Duodenal mucosa (tissue), 2 donors: ENCODE measurements around the gene ADAMTS17.

ENCODE experiments used
- H3K27ac ChIP-seq: one replicate; pipeline ENCODE4 v1.7.0; 2013; ENCODE audit warnings: low read depth, low read length
- H3K27me3 ChIP-seq, 2 donors: one replicate each; pipeline ENCODE4 v1.7.0; 2013; ENCODE audit warnings: low read length in 2 of 2, control low read depth in 1 of 2; ENCODE audit not compliant: insufficient read depth in 2 of 2, control insufficient read depth in 1 of 2
- H3K36me3 ChIP-seq, 2 donors: one replicate each; pipeline ENCODE4 v1.7.0; 2013; ENCODE audit warnings: low read length in 2 of 2, control low read depth in 1 of 2; ENCODE audit not compliant: insufficient read depth in 2 of 2, control insufficient read depth in 1 of 2
- H3K4me1 ChIP-seq, 2 donors: one replicate each; pipeline ENCODE4 v1.7.0; 2013; ENCODE audit warnings: low read length in 2 of 2, control low read depth in 1 of 2; ENCODE audit not compliant: insufficient read depth in 2 of 2, control insufficient read depth in 1 of 2
- H3K4me3 ChIP-seq, 2 donors: one replicate each; pipeline ENCODE4 v1.7.0; 2013; ENCODE audit warnings: low read length in 2 of 2, low read depth in 1 of 2
- H3K9ac ChIP-seq, 2 donors: one replicate each; pipeline ENCODE4 v1.7.0; 2013; ENCODE audit warnings: low read length in 2 of 2, low read depth in 1 of 2
- H3K9me3 ChIP-seq, 2 donors: one replicate each; pipeline ENCODE4 v1.7.0; 2013; ENCODE audit warnings: low read length in 2 of 2, control low read depth in 1 of 2; ENCODE audit not compliant: control insufficient read depth in 1 of 2

ADAMTS17 gene, protein sequence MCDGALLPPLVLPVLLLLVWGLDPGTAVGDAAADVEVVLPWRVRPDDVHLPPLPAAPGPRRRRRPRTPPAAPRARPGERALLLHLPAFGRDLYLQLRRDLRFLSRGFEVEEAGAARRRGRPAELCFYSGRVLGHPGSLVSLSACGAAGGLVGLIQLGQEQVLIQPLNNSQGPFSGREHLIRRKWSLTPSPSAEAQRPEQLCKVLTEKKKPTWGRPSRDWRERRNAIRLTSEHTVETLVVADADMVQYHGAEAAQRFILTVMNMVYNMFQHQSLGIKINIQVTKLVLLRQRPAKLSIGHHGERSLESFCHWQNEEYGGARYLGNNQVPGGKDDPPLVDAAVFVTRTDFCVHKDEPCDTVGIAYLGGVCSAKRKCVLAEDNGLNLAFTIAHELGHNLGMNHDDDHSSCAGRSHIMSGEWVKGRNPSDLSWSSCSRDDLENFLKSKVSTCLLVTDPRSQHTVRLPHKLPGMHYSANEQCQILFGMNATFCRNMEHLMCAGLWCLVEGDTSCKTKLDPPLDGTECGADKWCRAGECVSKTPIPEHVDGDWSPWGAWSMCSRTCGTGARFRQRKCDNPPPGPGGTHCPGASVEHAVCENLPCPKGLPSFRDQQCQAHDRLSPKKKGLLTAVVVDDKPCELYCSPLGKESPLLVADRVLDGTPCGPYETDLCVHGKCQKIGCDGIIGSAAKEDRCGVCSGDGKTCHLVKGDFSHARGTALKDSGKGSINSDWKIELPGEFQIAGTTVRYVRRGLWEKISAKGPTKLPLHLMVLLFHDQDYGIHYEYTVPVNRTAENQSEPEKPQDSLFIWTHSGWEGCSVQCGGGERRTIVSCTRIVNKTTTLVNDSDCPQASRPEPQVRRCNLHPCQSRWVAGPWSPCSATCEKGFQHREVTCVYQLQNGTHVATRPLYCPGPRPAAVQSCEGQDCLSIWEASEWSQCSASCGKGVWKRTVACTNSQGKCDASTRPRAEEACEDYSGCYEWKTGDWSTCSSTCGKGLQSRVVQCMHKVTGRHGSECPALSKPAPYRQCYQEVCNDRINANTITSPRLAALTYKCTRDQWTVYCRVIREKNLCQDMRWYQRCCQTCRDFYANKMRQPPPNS

DNA sequence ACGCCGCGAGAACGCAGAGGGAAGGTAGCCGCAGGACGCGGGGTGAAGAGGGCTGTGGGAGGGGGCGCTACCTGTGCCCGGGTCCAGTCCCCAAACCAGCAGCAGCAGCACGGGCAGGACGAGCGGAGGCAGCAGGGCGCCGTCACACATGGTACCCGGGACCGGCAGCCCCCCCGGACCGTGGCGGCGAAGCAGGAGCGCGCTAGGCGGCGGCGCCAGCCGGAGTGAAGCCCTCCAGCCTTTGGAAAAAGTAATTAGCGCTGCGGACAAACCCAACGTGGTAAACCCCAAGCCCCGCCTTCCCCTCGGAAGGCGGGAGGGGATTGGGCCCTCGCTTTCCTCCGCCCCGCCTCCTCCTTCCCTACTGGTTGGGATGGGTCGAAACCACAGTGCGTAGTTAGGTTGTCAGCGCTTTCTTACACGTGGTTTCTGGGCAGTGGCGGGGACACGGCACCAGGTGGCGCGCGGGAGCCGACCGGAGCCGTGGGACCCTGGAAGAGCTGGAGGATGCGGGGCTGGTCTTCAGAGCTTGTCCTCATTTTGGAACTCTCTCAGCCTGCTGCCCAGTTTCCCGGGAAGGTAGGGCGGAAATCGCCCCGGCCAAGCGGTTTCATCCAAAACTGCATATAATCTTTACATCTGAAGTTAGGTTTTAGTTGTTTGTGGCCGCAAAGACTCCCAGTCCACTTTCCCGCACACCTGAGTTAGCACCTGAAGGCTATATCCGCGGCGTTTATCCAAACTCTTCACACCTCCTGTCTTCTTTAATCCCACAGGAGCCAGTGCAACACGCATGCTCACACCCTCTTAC, at the start of gene ADAMTS17:
TSS of gene ADAMTS17 (minus strand) at position 226 of the 811 bp plus-strand sequence. CDS start at position 150, 76 bp downstream.
- Histone ChIP-seq H3K9ac (peak within 1 kb of the TSS in 1 of 2 donors; percentile 2), H3K27me3 (peaks cover 2 to 4% of the 10 kb centered on the region in 2 donors), H3K4me3 (peak within 1 kb of the TSS; percentile 64 to 65), H3K27ac (no peak within 1 kb of the TSS), H3K36me3 (no peaks in the 10 kb centered on the region), H3K4me1 (peaks cover 4 to 7% of the 10 kb centered on the region in 2 donors), H3K9me3 (no peaks in the 10 kb centered on the region)

DNA sequence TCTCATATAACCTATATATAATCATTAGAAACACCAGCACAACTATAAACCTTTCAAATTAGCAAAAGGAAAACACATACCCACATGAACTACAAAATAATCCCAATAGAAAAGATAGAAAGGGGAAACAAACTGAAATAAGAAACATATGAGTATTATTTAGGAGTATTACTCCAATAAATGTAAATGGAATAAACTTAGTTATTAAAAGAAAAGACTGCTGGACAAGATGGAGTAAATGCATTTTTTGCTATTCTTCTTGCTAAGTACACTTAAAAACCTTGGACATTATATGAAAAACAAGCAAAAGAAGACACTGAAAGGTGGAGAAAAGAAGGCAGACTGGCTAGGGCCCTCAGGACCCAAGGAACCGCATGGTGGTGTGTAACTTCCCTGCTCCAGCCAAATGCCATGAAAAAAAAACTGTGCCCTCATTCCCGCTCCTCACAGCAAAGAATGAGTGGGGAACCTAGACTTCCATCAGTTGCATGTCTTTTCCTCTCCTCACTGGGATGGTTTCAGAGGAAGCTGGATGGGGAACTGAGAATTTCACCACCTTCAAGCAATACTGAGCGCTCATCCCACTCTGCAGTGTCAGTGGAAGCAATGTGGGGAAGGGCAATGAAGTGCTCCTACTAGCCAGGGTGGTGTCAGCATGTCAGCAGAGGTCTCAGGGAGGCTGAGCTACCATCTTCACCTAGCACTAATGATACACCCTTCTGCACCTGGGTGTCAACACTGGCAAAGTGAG, 43.7 kb upstream of the ADAMTS17 start:
- Histone ChIP-seq H3K27me3 (no peaks in the 10 kb centered on the region), H3K27ac (no peak overlapping the region), H3K4me1 (no peaks in the 10 kb centered on the region), H3K9me3 (peaks cover 6 to 17% of the 10 kb centered on the region in 2 donors), H3K4me3 (no peak overlapping the region), H3K36me3 (no peaks in the 10 kb centered on the region), H3K9ac (no peak overlapping the region)

DNA sequence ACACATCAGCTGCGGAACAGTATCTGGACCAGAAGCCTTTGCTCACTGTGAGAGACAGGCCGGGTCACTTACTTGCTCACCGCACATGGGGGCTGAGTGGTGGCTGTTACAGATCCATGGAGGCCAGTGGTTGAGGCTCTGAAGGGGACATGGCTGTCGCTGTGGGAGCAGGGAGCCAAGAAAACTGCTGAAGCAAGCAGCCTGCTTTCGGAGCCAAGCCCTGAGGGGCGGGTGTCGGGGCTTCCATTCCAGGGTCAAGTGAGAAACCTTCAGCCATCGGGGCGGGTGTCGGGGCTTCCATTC, 42.3 kb upstream of the ADAMTS17 start:
- no peak overlapping the region for H3K4me3 ChIP-seq
- no peak overlapping the region for H3K9ac ChIP-seq
- peaks cover 6 to 17% of the 10 kb centered on the region in 2 donors for H3K9me3 ChIP-seq

DNA sequence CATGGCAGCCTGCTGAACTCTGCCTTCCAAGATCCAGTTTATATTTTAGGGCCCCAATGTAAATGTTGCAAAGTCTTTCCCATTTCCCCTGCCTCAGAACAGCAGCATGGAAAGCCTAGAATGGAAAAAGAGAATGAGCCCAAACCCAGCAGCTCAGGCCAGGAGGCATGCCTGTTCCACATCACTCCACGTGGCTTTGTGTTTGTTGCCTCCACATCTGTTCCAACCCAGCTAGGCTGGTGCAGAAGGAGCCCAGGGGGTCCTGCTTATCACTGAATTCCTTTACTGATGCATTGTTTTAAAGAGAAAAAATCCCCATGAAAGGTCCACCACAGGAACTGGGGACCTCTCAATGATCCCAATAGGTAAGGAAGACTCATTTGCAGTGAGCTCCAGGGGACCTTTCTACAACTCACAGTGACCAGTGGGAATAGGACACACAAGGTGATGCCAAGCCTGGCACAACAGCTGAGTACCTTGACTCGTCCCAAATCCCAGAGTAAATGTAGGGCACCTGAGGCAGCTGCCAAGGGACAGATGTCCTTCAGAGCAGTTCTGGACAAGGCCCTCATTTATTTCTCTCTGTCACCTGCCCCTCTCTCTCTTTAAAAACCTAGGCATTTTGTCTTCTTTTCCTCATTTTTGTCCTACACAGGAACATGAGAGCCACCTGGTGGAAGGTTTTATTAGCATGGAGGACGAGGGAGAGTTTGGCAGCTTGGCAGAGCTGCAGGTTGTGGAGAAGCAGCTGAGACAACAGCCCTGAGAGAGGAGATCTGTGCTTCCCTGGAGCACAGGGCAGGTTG, 41.7 kb upstream of the ADAMTS17 start:
- Histone ChIP-seq H3K9me3 (peaks cover 6 to 17% of the 10 kb centered on the region in 2 donors), H3K36me3 (no peaks in the 10 kb centered on the region), H3K9ac (no peak overlapping the region), H3K27ac (no peak overlapping the region), H3K4me1 (no peaks in the 10 kb centered on the region), H3K27me3 (no peaks in the 10 kb centered on the region), H3K4me3 (no peak overlapping the region)

More for the DNA sequence above, 42.3 kb upstream of the ADAMTS17 start:
- no peak overlapping the region for H3K27ac ChIP-seq
- H3K27me3 ChIP-seq = no peaks in the 10 kb centered on the region
- no peaks in the 10 kb centered on the region for H3K4me1 ChIP-seq
- no peaks in the 10 kb centered on the region for H3K36me3 ChIP-seq

DNA sequence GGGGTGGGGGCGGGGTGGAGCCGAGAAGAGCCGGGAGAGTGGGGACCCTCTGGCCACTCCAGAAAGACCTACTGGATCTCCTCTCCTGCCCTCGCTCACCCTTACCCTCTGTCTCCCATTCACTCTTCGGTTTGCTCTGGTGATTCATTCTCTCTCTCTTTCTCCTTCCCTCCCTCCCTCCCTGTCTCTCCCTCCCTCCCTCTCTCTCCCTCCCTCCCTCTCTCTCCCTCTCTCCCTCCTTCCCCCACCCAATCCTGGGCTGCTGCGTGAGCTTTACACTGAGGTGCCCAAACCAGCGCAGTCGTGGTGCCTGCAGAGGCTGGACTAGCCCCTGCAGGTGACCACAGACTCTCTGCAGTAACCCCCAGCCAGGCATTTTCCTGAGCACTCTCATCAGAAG, 32.2 kb upstream of the ADAMTS17 start:
- no peak overlapping the region for H3K9ac ChIP-seq
- peaks cover 7 to 24% of the 10 kb centered on the region in 2 donors for H3K27me3 ChIP-seq
- no peak overlapping the region for H3K27ac ChIP-seq
- H3K4me3 ChIP-seq = no peak overlapping the region
- H3K36me3 ChIP-seq = no peaks in the 10 kb centered on the region
- no peaks in the 10 kb centered on the region for H3K4me1 ChIP-seq
- no peaks in the 10 kb centered on the region for H3K9me3 ChIP-seq

DNA sequence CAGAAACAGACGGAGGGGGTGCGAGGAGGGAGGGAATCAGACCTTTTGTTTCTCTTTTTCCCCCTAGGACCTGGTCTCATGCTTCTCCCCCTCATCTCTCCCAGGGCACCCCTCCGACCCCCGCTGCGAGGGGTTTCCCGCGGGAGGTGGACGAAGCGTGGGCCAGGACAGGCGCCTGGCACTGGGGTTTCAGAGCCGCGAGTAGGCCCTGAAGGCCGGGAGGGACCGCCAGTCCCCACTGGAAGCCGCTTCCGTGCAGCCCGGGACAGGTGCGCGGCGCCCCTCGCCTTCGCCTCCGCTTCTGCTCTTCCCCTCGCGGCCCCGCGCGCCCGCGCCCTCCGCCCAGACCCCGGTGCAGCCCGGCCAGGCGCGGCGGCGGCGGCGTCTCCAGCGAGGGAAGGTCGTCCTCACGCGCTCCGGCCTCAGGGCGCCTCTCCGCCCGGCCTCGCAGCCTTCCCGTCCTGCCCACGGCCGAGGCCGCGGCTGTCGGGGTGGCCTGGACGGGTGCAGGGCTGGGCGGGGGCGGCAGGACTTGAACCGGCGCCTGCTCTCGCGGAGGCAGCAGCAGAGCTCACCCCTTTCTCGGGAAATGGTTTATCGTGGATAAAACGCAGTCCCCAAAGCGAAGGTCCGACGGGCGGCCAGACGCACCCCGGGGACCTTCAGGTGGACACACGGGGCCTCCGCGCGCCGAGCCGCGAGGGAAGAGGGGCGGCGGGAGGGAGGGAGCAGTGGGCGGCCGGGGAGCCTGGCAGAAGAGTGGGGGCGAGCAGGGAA, 31.5 kb upstream of the ADAMTS17 start:
- no peaks in the 10 kb centered on the region for H3K9me3 ChIP-seq
- H3K36me3 ChIP-seq = no peaks in the 10 kb centered on the region
- no peak overlapping the region for H3K27ac ChIP-seq
- H3K9ac ChIP-seq = no peak overlapping the region
- H3K4me1 ChIP-seq = no peaks in the 10 kb centered on the region
- H3K27me3 ChIP-seq = peaks cover 7 to 24% of the 10 kb centered on the region in 2 donors
- no peak overlapping the region for H3K4me3 ChIP-seq

DNA sequence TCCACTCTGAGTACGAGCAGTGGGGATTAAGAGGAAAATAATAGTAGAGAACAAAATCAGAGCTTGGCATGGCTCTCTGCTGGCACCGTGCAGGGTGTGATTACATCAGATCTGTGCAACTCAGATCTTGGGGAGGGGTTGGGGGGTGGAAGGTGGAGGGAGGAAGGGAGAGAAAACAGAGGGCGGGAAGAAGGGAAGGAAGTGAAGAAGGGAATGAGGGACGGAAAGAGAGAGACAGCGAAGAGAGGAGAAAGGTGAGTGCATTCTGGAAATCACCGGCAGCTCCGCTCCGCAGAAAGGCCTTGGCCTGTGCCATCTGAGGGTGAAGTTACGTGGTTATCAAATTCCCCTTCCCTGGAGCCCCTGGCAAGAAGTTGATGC, 31.0 kb upstream of the ADAMTS17 start:
- Histone ChIP-seq H3K27ac (no peak overlapping the region), H3K36me3 (no peaks in the 10 kb centered on the region), H3K4me3 (no peak overlapping the region), H3K4me1 (no peaks in the 10 kb centered on the region), H3K9me3 (no peaks in the 10 kb centered on the region), H3K27me3 (peaks cover 7 to 24% of the 10 kb centered on the region in 2 donors), H3K9ac (no peak overlapping the region)

DNA sequence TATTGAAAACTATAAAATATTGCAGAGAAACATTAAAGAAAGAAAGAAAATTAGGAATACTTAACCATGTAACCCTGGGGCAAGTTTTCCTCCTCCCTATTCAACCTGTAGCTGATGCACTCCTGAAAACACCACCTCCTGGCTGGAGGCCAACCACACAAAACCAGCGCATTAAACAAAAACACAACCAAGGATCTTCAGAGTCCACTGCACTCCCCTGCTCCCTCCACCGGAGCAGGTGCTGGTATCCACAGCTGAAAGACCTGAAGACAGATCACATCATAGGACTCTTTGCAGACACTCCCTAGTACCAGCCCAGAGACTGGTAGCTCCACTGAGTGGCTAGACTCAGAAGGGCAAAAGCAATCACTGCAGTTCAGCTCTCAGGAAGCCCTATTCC, 13.6 kb upstream of the ADAMTS17 start:
- Histone ChIP-seq H3K27ac (no peak overlapping the region), H3K9me3 (no peaks in the 10 kb centered on the region), H3K27me3 (peaks cover 0 to 4% of the 10 kb centered on the region in 2 donors), H3K4me1 (peaks cover 0 to 1% of the 10 kb centered on the region in 2 donors), H3K9ac (no peak overlapping the region), H3K36me3 (no peaks in the 10 kb centered on the region), H3K4me3 (no peak overlapping the region)
